ENCODE measurements around the gene KCNG3. TPM values are rescaled to one million over a fixed set of nuclear protein-coding genes. Genes with fewer than 3 reads are reported as not detected.

KCNG3 gene
- total and polyA plus RNA-seq, 11 donors = not detected

DNA sequence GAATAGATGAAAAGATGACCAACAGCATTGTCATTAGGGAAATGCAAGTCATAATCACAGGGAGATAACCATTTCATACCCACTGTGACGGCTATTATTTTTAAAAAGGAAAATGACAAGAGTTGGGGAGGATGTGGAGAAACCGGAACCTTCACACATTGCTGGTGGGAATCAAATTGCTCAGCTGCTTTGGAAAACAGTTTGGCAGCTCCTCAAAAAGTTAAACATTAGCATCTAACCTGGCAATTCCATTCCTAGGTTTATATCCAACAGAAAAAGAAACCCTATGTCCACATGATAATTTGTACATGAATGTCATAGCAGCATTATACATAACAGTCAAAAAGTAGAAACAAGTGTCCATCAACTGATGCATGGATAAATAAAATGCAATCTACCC, 58.2 kb downstream of the KCNG3 start:
- Histone ChIP-seq H3K9me3 (no peaks in the 10 kb centered on the region), H3K27ac (no peak overlapping the region), H3K27me3 (peaks cover 0 to 14% (median 0%) of the 10 kb centered on the region in 9 donors), H3K4me3 (no peak overlapping the region), H3K4me1 (no peaks in the 10 kb centered on the region), H3K36me3 (no peaks in the 10 kb centered on the region)
- ATAC-seq = no peak
- TF ChIP-seq POLR2A (IDR thresholded peaks at IDR 0.05) = no peak
- TF ChIP-seq, protein P1, sequence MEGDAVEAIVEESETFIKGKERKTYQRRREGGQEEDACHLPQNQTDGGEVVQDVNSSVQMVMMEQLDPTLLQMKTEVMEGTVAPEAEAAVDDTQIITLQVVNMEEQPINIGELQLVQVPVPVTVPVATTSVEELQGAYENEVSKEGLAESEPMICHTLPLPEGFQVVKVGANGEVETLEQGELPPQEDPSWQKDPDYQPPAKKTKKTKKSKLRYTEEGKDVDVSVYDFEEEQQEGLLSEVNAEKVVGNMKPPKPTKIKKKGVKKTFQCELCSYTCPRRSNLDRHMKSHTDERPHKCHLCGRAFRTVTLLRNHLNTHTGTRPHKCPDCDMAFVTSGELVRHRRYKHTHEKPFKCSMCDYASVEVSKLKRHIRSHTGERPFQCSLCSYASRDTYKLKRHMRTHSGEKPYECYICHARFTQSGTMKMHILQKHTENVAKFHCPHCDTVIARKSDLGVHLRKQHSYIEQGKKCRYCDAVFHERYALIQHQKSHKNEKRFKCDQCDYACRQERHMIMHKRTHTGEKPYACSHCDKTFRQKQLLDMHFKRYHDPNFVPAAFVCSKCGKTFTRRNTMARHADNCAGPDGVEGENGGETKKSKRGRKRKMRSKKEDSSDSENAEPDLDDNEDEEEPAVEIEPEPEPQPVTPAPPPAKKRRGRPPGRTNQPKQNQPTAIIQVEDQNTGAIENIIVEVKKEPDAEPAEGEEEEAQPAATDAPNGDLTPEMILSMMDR (IDR thresholded peaks at IDR 0.05) = no peak
- no peak for DNase-seq
- 53 to 63% (median 60%) methylated on average over 2 of the region's 2 CpGs for WGBS, 4 donors
- intact Hi-C loops (cut with DNase I) = no loop called here

DNA sequence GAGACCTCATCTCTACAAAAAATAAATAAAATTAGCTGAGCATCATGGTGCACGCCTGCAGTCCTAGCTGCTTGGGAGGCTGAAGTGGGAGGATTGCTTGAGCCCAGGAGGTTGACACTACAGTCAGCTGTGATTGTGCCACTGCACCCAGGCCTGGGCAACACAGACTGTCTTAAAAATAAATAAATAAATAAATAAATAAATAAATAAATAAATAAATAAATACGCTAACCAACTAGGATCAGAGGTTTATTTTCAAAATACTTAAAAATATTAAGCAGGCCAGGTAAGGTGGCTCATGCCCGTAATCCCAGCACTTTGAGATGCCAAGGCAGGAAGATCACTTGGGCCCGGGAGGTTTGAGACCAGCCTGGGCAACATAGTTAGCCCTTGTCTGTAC, 63.6 kb downstream of the KCNG3 start:
- ATAC-seq (no peak), DNase-seq (no peak)
- H3K9me3 ChIP-seq = no peaks in the 10 kb centered on the region
- no peaks in the 10 kb centered on the region for H3K4me1 ChIP-seq
- intact Hi-C loops (cut with DNase I) = no loop called here
- TF ChIP-seq, protein P1 (IDR thresholded peaks at IDR 0.05) = no peak
- no peak for TF ChIP-seq POLR2A (IDR thresholded peaks at IDR 0.05)
- 96 to 97% (median 97%) methylated on average over 4 of the region's 4 CpGs for WGBS, 4 donors
- H3K27me3 ChIP-seq = peaks cover 0 to 8% (median 0%) of the 10 kb centered on the region in 9 donors
- H3K4me3 ChIP-seq = no peak overlapping the region
- no peaks in the 10 kb centered on the region for H3K36me3 ChIP-seq
- no peak overlapping the region for H3K27ac ChIP-seq

DNA sequence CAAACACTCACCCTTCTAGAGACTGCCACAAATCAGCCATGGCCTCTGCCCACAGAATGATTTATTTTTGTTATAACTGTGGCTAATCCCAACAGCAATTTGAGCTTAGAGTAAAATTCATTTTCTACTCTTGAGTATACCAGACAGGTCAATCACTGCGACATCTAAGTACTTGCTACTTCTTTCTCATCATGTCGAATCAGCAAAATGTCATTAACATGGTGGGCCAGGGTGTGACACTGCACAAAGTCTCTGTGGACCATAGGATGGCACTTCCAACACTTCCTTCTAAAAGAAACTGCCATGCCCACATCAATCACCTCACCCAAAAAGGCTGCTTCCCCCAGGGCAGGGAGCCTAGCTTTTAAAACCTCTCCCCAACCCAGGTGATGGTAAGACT, 64.4 kb downstream of the KCNG3 start:
- Histone ChIP-seq H3K27ac (no peak overlapping the region), H3K27me3 (peaks cover 0 to 4% (median 0%) of the 10 kb centered on the region in 9 donors), H3K36me3 (no peaks in the 10 kb centered on the region), H3K4me1 (no peaks in the 10 kb centered on the region), H3K9me3 (no peaks in the 10 kb centered on the region), H3K4me3 (no peak overlapping the region)
- 92 to 97% (median 93%) methylated on average over 2 of the region's 2 CpGs for WGBS, 4 donors
- intact Hi-C loops (cut with DNase I) = no loop called here
- DNase-seq (no peak), ATAC-seq (no peak)
- TF ChIP-seq, protein P1 (IDR thresholded peaks at IDR 0.05) = no peak
- TF ChIP-seq POLR2A (IDR thresholded peaks at IDR 0.05) = no peak

DNA sequence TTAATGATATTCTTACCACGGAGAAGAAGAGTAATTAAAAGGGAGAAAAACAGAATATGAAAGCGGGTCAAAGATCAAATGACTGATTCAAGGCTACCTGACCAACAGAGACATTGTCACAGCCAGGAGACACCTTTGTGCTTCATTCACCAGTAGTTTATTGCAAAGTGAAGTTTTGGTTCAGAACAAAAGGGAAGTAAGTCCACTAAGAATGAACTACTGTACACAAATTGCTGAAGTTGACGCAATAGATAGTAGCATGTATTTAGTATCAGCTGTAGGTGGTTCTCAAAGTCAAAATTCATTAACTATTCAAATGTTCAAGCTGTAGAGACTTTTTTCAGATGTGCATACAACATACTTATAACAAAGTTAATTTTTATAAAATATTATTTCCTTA, 68.1 kb downstream of the KCNG3 start:
- no peaks in the 10 kb centered on the region for H3K4me1 ChIP-seq
- no peaks in the 10 kb centered on the region for H3K9me3 ChIP-seq
- WGBS, 4 donors = 89 to 90% (median 89%) methylated on average over 3 of the region's 3 CpGs
- intact Hi-C loops (cut with DNase I) = no loop called here
- H3K27me3 ChIP-seq = peaks cover 0 to 4% (median 0%) of the 10 kb centered on the region in 9 donors
- TF ChIP-seq, protein P1 (IDR thresholded peaks at IDR 0.05) = no peak
- TF ChIP-seq POLR2A (IDR thresholded peaks at IDR 0.05) = no peak
- H3K4me3 ChIP-seq = no peak overlapping the region
- DNase-seq (no peak), ATAC-seq (no peak)
- H3K36me3 ChIP-seq = no peaks in the 10 kb centered on the region
- H3K27ac ChIP-seq = no peak overlapping the region
